HepG2 (cell line): Measurements from ENCODE around the gene ARID5B. TPM values are rescaled to one million over a fixed set of nuclear protein-coding genes. Genes with fewer than 3 reads are reported as not detected.

Source experiments
- ATAC-seq: fragments of 200-7000 bp; cut with Tn5 transposase; 3 replicates; pipeline ENCODE4 v1.9.1; 2020; ENCODE audit warnings: mild to moderate bottlenecking, moderate library complexity
- BruUV-seq: library from RNA; stranded (reverse); fragments of 400-500 nt; replicated peaks from 2 replicates; lab custom pipeline; 2021; lab: Mats Ljungman, UMichigan
- CTCF ChIA-PET: fragments of 300-600 bp; formaldehyde crosslinking; extraction: SDS; loops from one replicate; lab custom pipeline; 2021; ENCODE audit warnings: low total read pairs, inconsistent platforms, low intra/inter-chr PET ratio; lab: Yijun Ruan, JAX
- POLR2A ChIA-PET: fragments of 350-600 bp; sonication (Branson Sonifier 250); formaldehyde crosslinking; loops from one replicate; lab custom pipeline; 2020; ENCODE audit warnings: antibody characterized with exemption, inconsistent platforms; lab: Yijun Ruan, JAX
- DNase-seq: peaks from one replicate; pipeline ENCODE4 v3.0.0-alpha.2; 2015; ENCODE audit warnings: low spot score
- FAIRE-seq: peaks from 3 replicates; lab custom pipeline; 2011; peaks lifted over from hg19 to GRCh38; lab: Jason Lieb, UNC
- H2AFZ ChIP-seq: one replicate; pipeline ENCODE4 v1.6.1; 2011; ENCODE audit warnings: low read length, inconsistent platforms
- H3K27ac ChIP-seq: fragments of 300-600 bp; 3 replicates; pipeline ENCODE4 v1.8.0; 2011; ENCODE audit warnings: mixed run types, mild to moderate bottlenecking, mixed read lengths, low read length, inconsistent platforms; ENCODE audit not compliant: insufficient read depth; ENCODE audit errors: extremely low read length
- H3K27me3 ChIP-seq, 2 experiments: fragments of 200-600 bp in 1 of 2; 2 replicates in 1 of 2; 3 replicates in 1 of 2; pipeline versions ENCODE4 v1.6.0 to v1.8.0; 2011; ENCODE audit warnings: low read length in 2 of 2, mild to moderate bottlenecking in 2 of 2, moderate library complexity in 2 of 2, inconsistent platforms in 1 of 2; ENCODE audit not compliant: insufficient read depth in 2 of 2, control insufficient read depth in 1 of 2
- H3K36me3 ChIP-seq, 2 experiments: fragments of 200-600 bp in 1 of 2; replicated peaks in 1 of 2; 2 replicates in 1 of 2; 3 replicates in 1 of 2; pipeline versions ENCODE4 v1.5.1 to v1.8.0; 2011; ENCODE audit warnings: low read length in 2 of 2, inconsistent platforms in 1 of 2; ENCODE audit not compliant: insufficient read depth in 2 of 2, control insufficient read depth in 1 of 2
- H3K4me1 ChIP-seq: 2 replicates; pipeline ENCODE4 v1.5.1; 2012; ENCODE audit warnings: low read length, inconsistent platforms; ENCODE audit not compliant: insufficient read depth
- H3K4me2 ChIP-seq: 2 replicates; pipeline ENCODE4 v1.6.0; 2011; ENCODE audit warnings: low read depth, low read length, inconsistent platforms
- H3K4me3 ChIP-seq, 3 experiments: fragments of 200-600 bp in 1 of 3; sonication (generic), shearing (Covaris generic) in 1 of 3; replicated peaks in 1 of 3; 2 replicates each; pipeline ENCODE4 v1.5.1; 2011 to 2016; ENCODE audit warnings: low read length in 3 of 3, inconsistent platforms in 2 of 3, low read depth in 2 of 3, mild to moderate bottlenecking in 2 of 3, control low read depth in 1 of 3, mixed read lengths in 1 of 3; ENCODE audit not compliant: insufficient read depth in 1 of 3
- H3K79me2 ChIP-seq: one replicate; pipeline ENCODE4 v1.6.1; 2011; ENCODE audit warnings: low read length, inconsistent platforms; ENCODE audit not compliant: insufficient read depth
- H3K9ac ChIP-seq: 2 replicates; pipeline ENCODE4 v1.6.0; 2011; ENCODE audit warnings: mild to moderate bottlenecking, low read depth, low read length, inconsistent platforms; ENCODE audit not compliant: insufficient read depth
- H3K9me3 ChIP-seq: 2 replicates; pipeline ENCODE4 v1.5.1; 2012; ENCODE audit warnings: mild to moderate bottlenecking, low read length
- H4K20me1 ChIP-seq: 2 replicates; pipeline ENCODE4 v1.6.0; 2011; ENCODE audit warnings: inconsistent platforms, mild to moderate bottlenecking, low read length, moderate library complexity; ENCODE audit not compliant: insufficient read depth
- CREM ChIP-seq, 2 experiments: sonication (generic) in 1 of 2; formaldehyde crosslinking in 1 of 2; IDR thresholded peaks; 2 replicates each; pipeline versions ENCODE4 v1.4.0 to v1.6.1; 2016 to 2020; ENCODE audit warnings: antibody characterized with exemption in 1 of 2, mild to moderate bottlenecking in 1 of 2, missing genetic modification reagents in 1 of 2
- EP300 ChIP-seq, 3 experiments: sonication (generic) in 1 of 3; formaldehyde crosslinking in 1 of 3; IDR thresholded peaks; 2 replicates each; pipeline versions ENCODE4 v1.5.1 to v1.6.1; 2011 to 2020; ENCODE audit warnings: low read depth in 2 of 3, low read length in 2 of 3, borderline replicate concordance in 1 of 3, improper control_type of control experiment in 1 of 3, mild to moderate bottlenecking in 1 of 3, missing genetic modification reagents in 1 of 3, moderate library complexity in 1 of 3
- MED8 ChIP-seq: sonication (generic); formaldehyde crosslinking; IDR thresholded peaks from 2 replicates; pipeline ENCODE4 v1.8.1; 2023; ENCODE audit warnings: mild to moderate bottlenecking, missing genetic modification reagents; ENCODE audit not compliant: insufficient replicate concordance
- SP5 ChIP-seq: IDR thresholded peaks from 2 replicates; pipeline ENCODE4 v1.6.1; 2016; ENCODE audit warnings: low read depth, borderline replicate concordance
- ZHX1 ChIP-seq: sonication (generic); formaldehyde crosslinking; IDR thresholded peaks from 2 replicates; pipeline ENCODE4 v1.8.1; 2022; ENCODE audit warnings: low read depth, mild to moderate bottlenecking, missing genetic modification reagents
- ZNF616 ChIP-seq: sonication (generic); formaldehyde crosslinking; IDR thresholded peaks from 2 replicates; pipeline ENCODE4 v1.5.0; 2020; ENCODE audit warnings: low read depth, mild to moderate bottlenecking, missing genetic modification reagents
- WGBS: methylation state at CpG from one replicate; pipeline ENCODE4 v1.1.6; 2017; ENCODE audit warnings: low lambda C conversion rate; 5-methylcytosine and 5-hydroxymethylcytosine counted together
- in situ Hi-C: cut with HindIII; loops from 2 replicates; pipeline ENCODE4 v1.10.0; 2017; ENCODE audit warnings: low pct_unique_long_range_greater_than_20kb; ENCODE audit not compliant: extremely low pct_ligation_motif_present
- intact Hi-C: fragments of 100-400 bp; cut with micrococcal nuclease; formaldehyde crosslinking; loops from one replicate; pipeline ENCODE4 v1.10.0; 2022; ENCODE audit not compliant: unreplicated experiment
- polyA plus RNA-seq, 8 experiments: library from polyadenylated mRNA; depleted of rRNA in 3 of 8; stranded (reverse) in 7 of 8; unstranded in 1 of 8; fragments of >200 nt; fragmentation: Illumina TruSeq in 4 of 8; extraction: Trizol in 4 of 8; gene quantifications; 2 replicates each; pipeline versions ENCODE4 v1.2.1 to v1.2.3, GENCODE V29; 2011 to 2016; ENCODE audit warnings: low read depth in 4 of 8, missing spikeins in 1 of 8, mixed read lengths in 1 of 8; ENCODE audit not compliant: insufficient read depth in 1 of 8
- total RNA-seq, 5 experiments: library from RNA; depleted of rRNA; stranded (reverse); fragments of >200 nt; fragmentation: Illumina TruSeq; extraction: Trizol; gene quantifications; 2 replicates each; pipeline ENCODE4 v1.2.3, GENCODE V29; 2016; ENCODE audit warnings: low read depth in 1 of 5
- TF ChIP-seq, protein P1 (sequence below): sonication (generic); formaldehyde crosslinking; IDR thresholded peaks from 2 replicates; pipeline ENCODE4 v1.4.0; 2020; ENCODE audit warnings: mild to moderate bottlenecking, low read depth, missing genetic modification reagents
- TF ChIP-seq, protein P2 (sequence below): sonication (generic); formaldehyde crosslinking; IDR thresholded peaks from one replicate; pipeline ENCODE4 v1.5.1; 2020; ENCODE audit warnings: mild to moderate bottlenecking, missing genetic modification reagents; ENCODE audit errors: not compliant biosample characterization

ARID5B gene
- total and polyA plus RNA-seq, 2 of the 13 experiments (the other 11 are each of a cell fraction or from before 2014, with no cell fraction given), result 6.2 to 21.1 TPM

GRCh38 chr10:61952028-61952674 is 50.7 kb downstream of the ARID5B start:
- H3K27me3 ChIP-seq, result no peaks in the 10 kb centered on the region
- H3K9me3 ChIP-seq, result no peaks in the 10 kb centered on the region
- no peak overlapping the region for H3K4me3 ChIP-seq
- ChIA-PET CTCF (no interaction called here), POLR2A (no interaction called here)
- peaks cover 4 to 25% of the 10 kb centered on the region in 2 experiments; a peak in 3 of 5 replicates for H3K36me3 ChIP-seq
- no TSS peak for BruUV-seq
- peaks cover 28% of the 10 kb centered on the region for H3K4me1 ChIP-seq
- no peak overlapping the region for H3K4me2 ChIP-seq
- no peak for DNase-seq
- FAIRE-seq, result no peak
- WGBS, result 65% methylated on average over 5 of the region's 5 CpGs
- no peak for ATAC-seq
- no peak overlapping the region for H3K9ac ChIP-seq
- no peaks in the 10 kb centered on the region for H4K20me1 ChIP-seq
- in situ Hi-C loops (no loop called here), intact Hi-C loops (no loop called here)
- H3K27ac ChIP-seq, result no peak overlapping the region
- no peak overlapping the region for H2AFZ ChIP-seq
- no peaks in the 10 kb centered on the region for H3K79me2 ChIP-seq
- TF ChIP-seq EP300 (IDR thresholded peaks at IDR 0.05; ENCODE audit: low read depth in 2 of 2, low read length in 2 of 2) (peak in 1 of 2 experiments; percentile 28; a peak in 1 of 4 replicates), EP300 (CRISPR knock-in tag; IDR thresholded peaks at IDR 0.05; ENCODE audit: borderline replicate concordance) (no peak), SP5 (CRISPR knock-in tag) (no peak), ZHX1 (no peak), CREM (IDR thresholded peaks at IDR 0.05) (0 out of 2 replicates have a peak, but pooled peaks have one; percentile 32), CREM (CRISPR knock-in tag; IDR thresholded peaks at IDR 0.05) (no peak), ZNF616 (CRISPR knock-in tag) (no peak), MED8 (CRISPR knock-in tag) (no peak)
- TF ChIP-seq, protein P1, sequence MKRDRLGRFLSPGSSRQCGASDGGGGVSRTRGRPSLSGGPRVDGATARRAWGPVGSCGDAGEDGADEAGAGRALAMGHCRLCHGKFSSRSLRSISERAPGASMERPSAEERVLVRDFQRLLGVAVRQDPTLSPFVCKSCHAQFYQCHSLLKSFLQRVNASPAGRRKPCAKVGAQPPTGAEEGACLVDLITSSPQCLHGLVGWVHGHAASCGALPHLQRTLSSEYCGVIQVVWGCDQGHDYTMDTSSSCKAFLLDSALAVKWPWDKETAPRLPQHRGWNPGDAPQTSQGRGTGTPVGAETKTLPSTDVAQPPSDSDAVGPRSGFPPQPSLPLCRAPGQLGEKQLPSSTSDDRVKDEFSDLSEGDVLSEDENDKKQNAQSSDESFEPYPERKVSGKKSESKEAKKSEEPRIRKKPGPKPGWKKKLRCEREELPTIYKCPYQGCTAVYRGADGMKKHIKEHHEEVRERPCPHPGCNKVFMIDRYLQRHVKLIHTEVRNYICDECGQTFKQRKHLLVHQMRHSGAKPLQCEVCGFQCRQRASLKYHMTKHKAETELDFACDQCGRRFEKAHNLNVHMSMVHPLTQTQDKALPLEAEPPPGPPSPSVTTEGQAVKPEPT, result no peak
- TF ChIP-seq, protein P2, sequence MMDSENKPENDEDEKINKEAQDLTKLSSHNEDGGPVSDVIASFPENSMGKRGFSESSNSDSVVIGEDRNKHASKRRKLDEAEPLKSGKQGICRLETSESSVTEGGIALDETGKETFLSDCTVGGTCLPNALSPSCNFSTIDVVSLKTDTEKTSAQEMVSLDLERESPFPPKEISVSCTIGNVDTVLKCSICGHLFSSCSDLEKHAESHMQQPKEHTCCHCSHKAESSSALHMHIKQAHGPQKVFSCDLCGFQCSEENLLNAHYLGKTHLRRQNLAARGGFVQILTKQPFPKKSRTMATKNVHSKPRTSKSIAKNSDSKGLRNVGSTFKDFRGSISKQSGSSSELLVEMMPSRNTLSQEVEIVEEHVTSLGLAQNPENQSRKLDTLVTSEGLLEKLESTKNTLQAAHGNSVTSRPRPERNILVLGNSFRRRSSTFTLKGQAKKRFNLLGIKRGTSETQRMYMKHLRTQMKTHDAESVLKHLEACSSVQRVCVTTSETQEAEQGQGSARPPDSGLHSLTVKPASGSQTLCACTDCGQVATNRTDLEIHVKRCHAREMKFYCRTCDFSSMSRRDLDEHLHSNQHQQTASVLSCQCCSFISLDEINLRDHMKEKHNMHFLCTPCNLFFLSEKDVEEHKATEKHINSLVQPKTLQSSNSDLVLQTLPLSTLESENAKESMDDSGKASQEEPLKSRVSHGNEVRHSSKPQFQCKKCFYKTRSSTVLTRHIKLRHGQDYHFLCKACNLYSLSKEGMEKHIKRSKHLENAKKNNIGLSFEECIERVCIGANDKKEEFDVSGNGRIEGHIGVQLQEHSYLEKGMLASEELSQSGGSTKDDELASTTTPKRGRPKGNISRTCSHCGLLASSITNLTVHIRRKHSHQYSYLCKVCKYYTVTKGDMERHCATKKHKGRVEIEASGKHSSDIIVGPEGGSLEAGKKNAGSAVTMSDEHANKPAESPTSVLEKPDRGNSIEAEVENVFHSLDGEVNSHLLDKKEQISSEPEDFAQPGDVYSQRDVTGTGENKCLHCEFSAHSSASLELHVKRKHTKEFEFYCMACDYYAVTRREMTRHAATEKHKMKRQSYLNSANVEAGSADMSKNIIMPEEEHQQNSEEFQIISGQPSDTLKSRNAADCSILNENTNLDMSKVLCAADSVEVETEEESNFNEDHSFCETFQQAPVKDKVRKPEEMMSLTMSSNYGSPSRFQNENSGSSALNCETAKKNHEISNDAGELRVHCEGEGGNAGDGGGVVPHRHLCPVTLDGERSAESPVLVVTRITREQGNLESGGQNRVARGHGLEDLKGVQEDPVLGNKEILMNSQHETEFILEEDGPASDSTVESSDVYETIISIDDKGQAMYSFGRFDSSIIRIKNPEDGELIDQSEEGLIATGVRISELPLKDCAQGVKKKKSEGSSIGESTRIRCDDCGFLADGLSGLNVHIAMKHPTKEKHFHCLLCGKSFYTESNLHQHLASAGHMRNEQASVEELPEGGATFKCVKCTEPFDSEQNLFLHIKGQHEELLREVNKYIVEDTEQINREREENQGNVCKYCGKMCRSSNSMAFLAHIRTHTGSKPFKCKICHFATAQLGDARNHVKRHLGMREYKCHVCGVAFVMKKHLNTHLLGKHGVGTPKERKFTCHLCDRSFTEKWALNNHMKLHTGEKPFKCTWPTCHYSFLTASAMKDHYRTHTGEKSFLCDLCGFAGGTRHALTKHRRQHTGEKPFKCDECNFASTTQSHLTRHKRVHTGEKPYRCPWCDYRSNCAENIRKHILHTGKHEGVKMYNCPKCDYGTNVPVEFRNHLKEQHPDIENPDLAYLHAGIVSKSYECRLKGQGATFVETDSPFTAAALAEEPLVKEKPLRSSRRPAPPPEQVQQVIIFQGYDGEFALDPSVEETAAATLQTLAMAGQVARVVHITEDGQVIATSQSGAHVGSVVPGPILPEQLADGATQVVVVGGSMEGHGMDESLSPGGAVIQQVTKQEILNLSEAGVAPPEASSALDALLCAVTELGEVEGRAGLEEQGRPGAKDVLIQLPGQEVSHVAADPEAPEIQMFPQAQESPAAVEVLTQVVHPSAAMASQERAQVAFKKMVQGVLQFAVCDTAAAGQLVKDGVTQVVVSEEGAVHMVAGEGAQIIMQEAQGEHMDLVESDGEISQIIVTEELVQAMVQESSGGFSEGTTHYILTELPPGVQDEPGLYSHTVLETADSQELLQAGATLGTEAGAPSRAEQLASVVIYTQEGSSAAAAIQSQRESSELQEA (CRISPR knock-in tag), result no peak
